ENCODE data around the gene TCP11. TPM values are rescaled to one million over a fixed set of nuclear protein-coding genes. Genes with fewer than 3 reads are reported as not detected.

TCP11 gene
- polyA plus RNA-seq, 1 of the 3 experiments (the other 2 are of a cell fraction), result 0.16 TPM

- no peaks in the 10 kb centered on the region for H3K79me2 ChIP-seq (ENCODE audit: insufficient read depth)
- no peak overlapping the region for H3K9ac ChIP-seq
- H3F3A ChIP-seq (replicated peaks; ENCODE audit: insufficient read depth), result no peaks in the 10 kb centered on the region
- CTCF ChIA-PET, result interaction anchor here (1.2 to 2.2 kb wide), 2 partner anchors 83 to 99 kb away, joined by 3 to 9 read pairs; no protein-coding TSS in a partner anchor
- POLR2A ChIA-PET, result no interaction called here
- no peak for DNase-seq
- H3K4me2 ChIP-seq, result no peak overlapping the region
- H3K27me3 ChIP-seq (ENCODE audit: insufficient read depth), result no peaks in the 10 kb centered on the region
- H3K9me3 ChIP-seq, result no peaks in the 10 kb centered on the region; the same call in 1 of the 2 replicates
- H3K9me2 ChIP-seq, result no peaks in the 10 kb centered on the region
- no peaks in the 10 kb centered on the region for H3K36me3 ChIP-seq (replicated peaks in 1 of 2; ENCODE audit: control insufficient read depth in 1 of 2, insufficient read depth in 2 of 2, low read length in 1 of 2)
- TF ChIP-seq GABPA (IDR thresholded peaks at IDR 0.05; ENCODE audit: low read depth), result no peak
- no peak for TF ChIP-seq CHD2 (IDR thresholded peaks at IDR 0.05; ENCODE audit: low read length, partially characterized antibody)
- TF ChIP-seq SMC3 (IDR thresholded peaks at IDR 0.05; ENCODE audit: low read depth, low read length), result no peak
- no peak for TF ChIP-seq ELF1 (IDR thresholded peaks at IDR 0.05)
- TF ChIP-seq FOXJ3 (CRISPR knock-in tag; IDR thresholded peaks at IDR 0.05), result no peak
- H4K20me1 ChIP-seq (ENCODE audit: insufficient read depth), result no peaks in the 10 kb centered on the region
- no peak overlapping the region for H3K27ac ChIP-seq (ENCODE audit: low read depth in 2 of 2, low read length in 1 of 2)
- no peak overlapping the region for H3K4me3 ChIP-seq (ENCODE audit: low read depth in 2 of 2, low read length in 1 of 2)
- H3K4me1 ChIP-seq (ENCODE audit: control insufficient read depth in 1 of 2, insufficient read depth in 2 of 2, low read depth in 1 of 2, low read length in 1 of 2), result peaks cover 0 to 26% of the 10 kb centered on the region in 2 experiments; a peak in 3 of 4 replicates
- no peak overlapping the region for H2AFZ ChIP-seq (ENCODE audit: low read depth)
These were observed 17.4 kb upstream of the TCP11 start for GRCh38 chr6:35158520-35158919.

GRCh38 chr6:35154947-35155346 is 13.8 kb upstream of the TCP11 start:
- ChIA-PET POLR2A (no interaction called here), CTCF (interaction anchor here (0.8 to 1.3 kb wide), 4 partner anchors 9 to 168 kb away, joined by 3 to 4 read pairs (median 3); no protein-coding TSS in a partner anchor)
- Histone ChIP-seq H3K36me3 (replicated peaks in 1 of 2; ENCODE audit: control insufficient read depth in 1 of 2, insufficient read depth in 2 of 2, low read length in 1 of 2) (no peaks in the 10 kb centered on the region), H3K79me2 (ENCODE audit: insufficient read depth) (no peaks in the 10 kb centered on the region), H3K4me1 (ENCODE audit: control insufficient read depth in 1 of 2, insufficient read depth in 2 of 2, low read depth in 1 of 2, low read length in 1 of 2) (no peaks in the 10 kb centered on the region; a peak in 1 of 4 replicates), H3K4me3 (ENCODE audit: low read depth in 2 of 2, low read length in 1 of 2) (no peak overlapping the region), H3K27ac (ENCODE audit: low read depth in 2 of 2, low read length in 1 of 2) (no peak overlapping the region), H3K9ac (no peak overlapping the region), H2AFZ (ENCODE audit: low read depth) (no peak overlapping the region), H3K9me2 (no peaks in the 10 kb centered on the region), H3K9me3 (no peaks in the 10 kb centered on the region), H4K20me1 (ENCODE audit: insufficient read depth) (no peaks in the 10 kb centered on the region), H3K27me3 (ENCODE audit: insufficient read depth) (no peaks in the 10 kb centered on the region), H3K4me2 (no peak overlapping the region), H3F3A (replicated peaks; ENCODE audit: insufficient read depth) (no peaks in the 10 kb centered on the region)
- TF ChIP-seq SIN3A (IDR thresholded peaks at IDR 0.05; ENCODE audit: borderline replicate concordance, low read depth, low read length) (no peak), MAX (IDR thresholded peaks at IDR 0.05; ENCODE audit: low read depth) (no peak), REST (IDR thresholded peaks at IDR 0.05; ENCODE audit: low read depth, low read length) (no peak), JUND (IDR thresholded peaks at IDR 0.05) (no peak), RCOR1 (IDR thresholded peaks at IDR 0.05; ENCODE audit: low read length) (no peak), TCF12 (IDR thresholded peaks at IDR 0.05) (no peak), CTCF (IDR thresholded peaks at IDR 0.05) (no peak), PBX3 (IDR thresholded peaks at IDR 0.05) (no peak), FOXJ3 (CRISPR knock-in tag; IDR thresholded peaks at IDR 0.05) (no peak), NRF1 (IDR thresholded peaks at IDR 0.05; ENCODE audit: low read depth, low read length) (no peak), YY1 (IDR thresholded peaks at IDR 0.05; ENCODE audit: low read depth) (no peak), SMC3 (IDR thresholded peaks at IDR 0.05; ENCODE audit: low read depth, low read length) (no peak), MXI1 (IDR thresholded peaks at IDR 0.05; ENCODE audit: low read depth, low read length) (no peak), RXRA (IDR thresholded peaks at IDR 0.05; ENCODE audit: borderline replicate concordance, low read depth) (no peak), USF2 (IDR thresholded peaks at IDR 0.05; ENCODE audit: borderline replicate concordance, low read depth, low read length) (no peak), NFIC (IDR thresholded peaks at IDR 0.05; ENCODE audit: borderline replicate concordance) (no peak), GATA2 (CRISPR knock-in tag; IDR thresholded peaks at IDR 0.05) (no peak), IRF3 (IDR thresholded peaks at IDR 0.05; ENCODE audit: low read depth, low read length) (no peak)
- no peak for DNase-seq
- 100% methylated on average over 1 of the region's 1 CpG for WGBS (ENCODE audit: low lambda C conversion rate)

Measured in SK-N-SH (cell line).